GM12878 (cell line): ENCODE data around the gene MBNL1. TPM values are rescaled to one million over a fixed set of nuclear protein-coding genes. Genes with fewer than 3 reads are reported as not detected.

ENCODE experiments used
- ATAC-seq: fragments of 200-7000 bp; cut with Tn5 transposase; 3 replicates; pipeline ENCODE4 v1.9.1; 2020; ENCODE audit warnings: mild to moderate bottlenecking, moderate library complexity
- BruUV-seq: library from RNA; stranded (reverse); fragments of 400-500 nt; replicated peaks from 2 replicates; lab custom pipeline; 2021; lab: Mats Ljungman, UMichigan
- CTCF ChIA-PET: fragments of 300-600 bp; sonication (Branson Sonifier 250); formaldehyde crosslinking; extraction: SDS; loops from one replicate; lab custom pipeline; 2021; ENCODE audit warnings: inconsistent platforms; lab: Yijun Ruan, JAX
- POLR2A ChIA-PET: fragments of 350-600 bp; formaldehyde crosslinking; extraction: SDS; loops from one replicate; lab custom pipeline; 2021; ENCODE audit warnings: inconsistent platforms; lab: Charles Lee
- RAD21 ChIA-PET: fragments of 300-600 bp; sonication (Branson Sonifier 250); formaldehyde crosslinking; loops from one replicate; lab custom pipeline; 2023; ENCODE audit warnings: antibody characterized with exemption; ENCODE audit not compliant: unreplicated experiment; lab: Charles Lee
- SMC1A ChIA-PET: fragments of 300-600 bp; sonication (Branson Sonifier 250); formaldehyde crosslinking; loops from one replicate; lab custom pipeline; 2023; ENCODE audit not compliant: unreplicated experiment, uncharacterized antibody; lab: Charles Lee
- DNase-seq: peaks from one replicate; pipeline ENCODE4 v3.0.0-alpha.2; 2011; ENCODE audit warnings: low read depth, low spot score
- FAIRE-seq: peaks from 3 replicates; lab custom pipeline; 2011; peaks lifted over from hg19 to GRCh38; lab: Jason Lieb, UNC
- H2AFZ ChIP-seq: 2 replicates; pipeline ENCODE4 v1.6.0; 2011; ENCODE audit warnings: low read depth, low read length, control low read depth; ENCODE audit not compliant: control insufficient read depth
- H3K27ac ChIP-seq: 2 replicates; pipeline ENCODE4 v1.5.1; 2011; ENCODE audit warnings: control low read depth; ENCODE audit not compliant: control insufficient read depth, insufficient read depth
- H3K27me3 ChIP-seq, 2 experiments: replicated peaks in 1 of 2; 2 replicates each; pipeline versions ENCODE4 v1.6.0 to v1.6.1; 2011; ENCODE audit warnings: low read length in 1 of 2; ENCODE audit not compliant: control insufficient read depth in 2 of 2, insufficient read depth in 2 of 2
- H3K36me3 ChIP-seq, 2 experiments: 2 replicates each; pipeline ENCODE4 v1.5.1; 2011; ENCODE audit warnings: low read length in 1 of 2; ENCODE audit not compliant: control insufficient read depth in 2 of 2, insufficient read depth in 2 of 2
- H3K4me1 ChIP-seq: 2 replicates; pipeline ENCODE4 v1.6.1; 2011; ENCODE audit warnings: mild to moderate bottlenecking, low read length, moderate library complexity, mixed read lengths; ENCODE audit not compliant: control insufficient read depth, insufficient read depth
- H3K4me2 ChIP-seq: 2 replicates; pipeline ENCODE4 v1.6.0; 2011; ENCODE audit warnings: control low read depth; ENCODE audit not compliant: control insufficient read depth, insufficient read depth
- H3K4me3 ChIP-seq: fragments of 200-600 bp; sonication (generic); 2 replicates; pipeline ENCODE4 v1.5.1; 2016
- H3K79me2 ChIP-seq: 2 replicates; pipeline ENCODE4 v1.6.0; 2011; ENCODE audit warnings: low read length; ENCODE audit not compliant: control insufficient read depth, insufficient read depth
- H3K9ac ChIP-seq: 2 replicates; pipeline ENCODE4 v1.8.0; 2011; ENCODE audit warnings: low read length, control low read depth, mixed read lengths; ENCODE audit not compliant: control insufficient read depth, insufficient read depth
- H3K9me3 ChIP-seq: replicated peaks from 3 replicates; pipeline ENCODE4 v1.5.1; 2011; ENCODE audit warnings: mild to moderate bottlenecking, low read length; ENCODE audit not compliant: control insufficient read depth, insufficient read depth
- H4K20me1 ChIP-seq: 2 replicates; pipeline ENCODE4 v1.6.0; 2011; ENCODE audit not compliant: control insufficient read depth, insufficient read depth
- ATF7 ChIP-seq: fragments of 450-650 bp; IDR thresholded peaks from 2 replicates; pipeline ENCODE4 v1.6.1; 2016; ENCODE audit warnings: low read depth, mild to moderate bottlenecking
- BCL11A ChIP-seq: IDR thresholded peaks from 2 replicates; pipeline ENCODE4 v1.6.1; 2011; ENCODE audit warnings: low read depth, low read length
- BHLHE40 ChIP-seq, 2 experiments: fragments of 450-650 bp in 1 of 2; IDR thresholded peaks; 2 replicates each; pipeline ENCODE4 v1.6.1; 2011 to 2017; ENCODE audit warnings: low read depth in 2 of 2, borderline replicate concordance in 1 of 2, improper control_type of control experiment in 1 of 2, low read length in 1 of 2, mild to moderate bottlenecking in 1 of 2
- CHD1 ChIP-seq: IDR thresholded peaks from 2 replicates; pipeline ENCODE4 v1.6.1; 2012; ENCODE audit warnings: low read depth, low read length, improper control_type of control experiment
- IKZF2 ChIP-seq, 2 experiments: fragments of 450-650 bp; IDR thresholded peaks; 2 replicates each; pipeline ENCODE4 v1.6.1; 2017; ENCODE audit warnings: mild to moderate bottlenecking in 2 of 2, moderate library complexity in 2 of 2
- NFYB ChIP-seq: IDR thresholded peaks from 2 replicates; pipeline ENCODE4 v1.6.1; 2011; ENCODE audit warnings: low read depth, mild to moderate bottlenecking, low read length, improper control_type of control experiment, moderate library complexity; ENCODE audit not compliant: insufficient read depth
- NRF1 ChIP-seq: conservative IDR thresholded peaks from 2 replicates; pipeline ENCODE4 v1.6.1; 2011; ENCODE audit warnings: mild to moderate bottlenecking, low read depth, low read length, improper control_type of control experiment
- PAX8 ChIP-seq: fragments of 450-650 bp; IDR thresholded peaks from 2 replicates; pipeline ENCODE4 v1.6.1; 2017; ENCODE audit warnings: mild to moderate bottlenecking, moderate library complexity
- POLR2AphosphoS5 ChIP-seq: IDR thresholded peaks from 2 replicates; pipeline ENCODE4 v1.6.1; 2011; ENCODE audit warnings: mild to moderate bottlenecking, low read length, inconsistent platforms
- RELA ChIP-seq: fragments of 450-650 bp; IDR thresholded peaks from 2 replicates; pipeline ENCODE4 v1.8.0; 2014; ENCODE audit warnings: borderline replicate concordance; ENCODE audit not compliant: partially characterized antibody
- SMC3 ChIP-seq: IDR thresholded peaks from 2 replicates; pipeline ENCODE4 v1.6.1; 2011; ENCODE audit warnings: low read length, improper control_type of control experiment, borderline replicate concordance
- SPI1 ChIP-seq: IDR thresholded peaks from 2 replicates; pipeline ENCODE4 v1.6.1; 2011; ENCODE audit warnings: low read depth, mild to moderate bottlenecking, low read length, moderate library complexity, borderline replicate concordance; ENCODE audit not compliant: insufficient read depth
- STAT3 ChIP-seq: IDR thresholded peaks from 2 replicates; pipeline ENCODE4 v1.6.1; 2011; ENCODE audit warnings: low read depth, low read length, improper control_type of control experiment
- SUZ12 ChIP-seq: fragments of 200-600 bp; sonication (generic); IDR thresholded peaks from one replicate; pipeline ENCODE4 v1.6.1; 2018; ENCODE audit warnings: antibody characterized with exemption, mild to moderate bottlenecking; ENCODE audit not compliant: unreplicated experiment
- TARDBP ChIP-seq: IDR thresholded peaks from 2 replicates; pipeline ENCODE4 v1.6.1; 2016; ENCODE audit warnings: borderline replicate concordance
- TCF7 ChIP-seq: IDR thresholded peaks from 2 replicates; pipeline ENCODE4 v1.6.1; 2014; ENCODE audit warnings: antibody characterized with exemption, borderline replicate concordance
- ZNF622 ChIP-seq: fragments of 450-650 bp; IDR thresholded peaks from 2 replicates; pipeline ENCODE4 v1.6.1; 2017; ENCODE audit warnings: mild to moderate bottlenecking, inconsistent platforms
- WGBS: methylation state at CpG from one replicate; pipeline ENCODE4 v1.1.6; 2016; ENCODE audit warnings: low lambda C conversion rate; ENCODE audit not compliant: insufficient replicate concordance, insufficient coverage; ENCODE audit errors: missing lambda C conversion rate; 5-methylcytosine and 5-hydroxymethylcytosine counted together
- in situ Hi-C: fragments of 300-500 bp; cut with MboI; formaldehyde crosslinking; loops from 9 replicates; pipeline ENCODE4 v1.14.3; 2018; ENCODE audit warnings: mixed read lengths
- intact Hi-C: fragments of 100-400 bp; cut with micrococcal nuclease; formaldehyde crosslinking; loops from one replicate; pipeline ENCODE4 v1.14.2; 2022; ENCODE audit not compliant: unreplicated experiment
- polyA plus RNA-seq, 11 experiments: library from polyadenylated mRNA; depleted of rRNA in 4 of 11; unstranded in 6 of 11; stranded (reverse) in 5 of 11; fragments of >200 nt; fragmentation: Nextera tagmentation in 4 of 11; fragmentation: Illumina TruSeq in 1 of 11; extraction: Ambion mirVana in 4 of 11; extraction: Trizol in 1 of 11; gene quantifications; 1 replicate in 1 of 11; 2 replicates in 10 of 11; pipeline versions ENCODE4 v1.2.1 to v1.2.3, GENCODE V29; 2011 to 2016; ENCODE audit warnings: inconsistent platforms in 2 of 11, missing spikeins in 2 of 11, low read depth in 1 of 11
- total RNA-seq, 4 experiments: library from RNA; depleted of rRNA in 3 of 4; stranded (reverse); fragments of >200 nt in 3 of 4; fragmentation: Illumina TruSeq in 1 of 4; extraction: Trizol in 1 of 4; gene quantifications; 2 replicates each; pipeline versions ENCODE4 v1.2.1 to v1.2.3, GENCODE V29; 2013 to 2021
- TF ChIP-seq, protein P1 (sequence below): IDR thresholded peaks from 2 replicates; pipeline ENCODE4 v1.6.1; 2012; ENCODE audit warnings: low read depth, low read length, improper control_type of control experiment

MBNL1 gene
- total and polyA plus RNA-seq, 10 of the 15 experiments (the other 5 are each of a cell fraction or from before 2014, with no cell fraction given): 59.6 to 337 (median 143) TPM

DNA sequence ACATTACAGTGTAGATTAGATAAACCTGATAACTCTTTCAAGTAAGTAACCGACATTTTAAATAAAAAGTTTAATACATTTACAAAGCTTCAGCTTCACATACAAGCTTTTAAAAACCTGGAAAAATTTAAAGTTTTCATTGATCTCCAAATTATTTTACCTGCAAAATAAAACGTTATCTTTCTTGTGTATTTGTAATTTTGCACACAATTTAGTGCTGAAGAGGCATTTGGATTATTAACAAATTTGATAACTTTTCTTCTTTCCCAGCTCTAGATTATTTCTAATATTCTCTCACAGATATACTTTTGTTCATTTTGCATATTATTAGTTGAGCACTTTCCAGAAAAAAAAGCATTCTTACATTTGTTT lies 24.2 kb upstream of the MBNL1 start:
- Histone ChIP-seq H3K27ac (peak overlapping the region; percentile 91), H3K9me3 (no peaks in the 10 kb centered on the region; the same call in 2 of the 3 replicates), H3K79me2 (peaks cover 29% of the 10 kb centered on the region)
- ChIA-PET RAD21 (interaction anchor here (0.8 to 7.7 kb wide), 20 partner anchors 11 to 202 kb away, joined by 3 to 108 read pairs (median 8); partner anchors contain the start of gene MBNL1), CTCF (interaction anchor here (0.8 to 5.8 kb wide), 16 partner anchors 11 to 228 kb away, joined by 3 to 47 read pairs (median 4); partner anchors contain the start of gene MBNL1), SMC1A (interaction anchor here (0.7 to 7.3 kb wide), 29 partner anchors 13 to 204 kb away, joined by 3 to 160 read pairs (median 4); partner anchors contain the start of gene MBNL1)
- no peak for FAIRE-seq
- TF ChIP-seq, protein P1, sequence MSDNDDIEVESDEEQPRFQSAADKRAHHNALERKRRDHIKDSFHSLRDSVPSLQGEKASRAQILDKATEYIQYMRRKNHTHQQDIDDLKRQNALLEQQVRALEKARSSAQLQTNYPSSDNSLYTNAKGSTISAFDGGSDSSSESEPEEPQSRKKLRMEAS: no peak
- TF ChIP-seq STAT3 (no peak), RELA (no peak), IKZF2 (IDR thresholded peaks at IDR 0.05) (no peak), PAX8 (no peak), BCL11A (no peak), CHD1 (no peak), NRF1 (no peak), SUZ12 (no peak), TARDBP (no peak), ZNF622 (no peak), TCF7 (no peak), SPI1 (no peak), BHLHE40 (IDR thresholded peaks at IDR 0.05; ENCODE audit: borderline replicate concordance in 1 of 2, low read depth in 2 of 2, low read length in 1 of 2) (no peak), ATF7 (no peak), NFYB (no peak), POLR2AphosphoS5 (no peak), SMC3 (no peak)
- TF ChIP-seq, all 136 proteins: peak for 0
- no peaks in the 10 kb centered on the region for H4K20me1 ChIP-seq
- intact Hi-C loops (loop anchor here (2.0 kb wide), 2 partner anchors 24 to 46 kb away; partner anchors contain the start of gene MBNL1), in situ Hi-C loops (no loop called here)
- BruUV-seq: no TSS peak
- peak overlapping the region; percentile 66 for H3K4me2 ChIP-seq
- H3K36me3 ChIP-seq: no peaks in the 10 kb centered on the region
- H3K27me3 ChIP-seq: no peaks in the 10 kb centered on the region
- DNase-seq (no peak), ATAC-seq (no peak)
- H3K4me3 ChIP-seq: peak overlapping the region; percentile 64
- 2% methylated on average over 2 of the region's 2 CpGs for WGBS
- H2AFZ ChIP-seq: peak overlapping the region; percentile 15; the same call in 1 of the 2 replicates
- POLR2A ChIA-PET: interaction anchor here (0.7 to 4.3 kb wide), 9 partner anchors 12 to 137 kb away, joined by 3 to 31 read pairs (median 3); partner anchors contain the start of gene MBNL1
- peaks cover 27% of the 10 kb centered on the region for H3K4me1 ChIP-seq
- H3K9ac ChIP-seq: peak overlapping the region; percentile 45
